Activated naive CD4-positive, alpha-beta T cell treated with Interleukin-2 at 50 U/mL for 16 hours (primary cell): ENCODE results near the gene PTGES3.

Source experiments
- DNase-seq: peaks from one replicate; pipeline ENCODE4 v3.0.0-alpha.2; 2020

Gene PTGES3

DNA sequence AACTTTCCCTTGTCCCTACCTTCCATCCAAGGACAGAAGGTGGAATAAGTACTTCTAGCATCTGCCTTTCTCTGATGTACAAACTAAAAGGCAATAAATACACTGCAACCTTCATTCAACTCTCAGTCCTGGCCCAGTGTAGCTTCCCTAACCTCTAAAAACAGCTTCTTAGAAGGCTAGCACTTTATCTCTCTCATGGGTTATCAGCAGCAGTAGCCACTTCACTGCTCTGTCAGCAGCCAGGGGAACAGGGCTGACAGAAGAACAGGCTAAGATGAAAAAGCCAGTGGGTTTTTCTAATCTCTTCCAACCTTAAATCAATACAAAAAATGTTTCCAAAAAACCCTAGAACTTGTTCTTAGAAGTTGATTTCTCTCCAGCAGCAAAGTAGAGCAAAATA lies 71.2 kb downstream of the PTGES3 start:
- no peak for DNase-seq

DNA sequence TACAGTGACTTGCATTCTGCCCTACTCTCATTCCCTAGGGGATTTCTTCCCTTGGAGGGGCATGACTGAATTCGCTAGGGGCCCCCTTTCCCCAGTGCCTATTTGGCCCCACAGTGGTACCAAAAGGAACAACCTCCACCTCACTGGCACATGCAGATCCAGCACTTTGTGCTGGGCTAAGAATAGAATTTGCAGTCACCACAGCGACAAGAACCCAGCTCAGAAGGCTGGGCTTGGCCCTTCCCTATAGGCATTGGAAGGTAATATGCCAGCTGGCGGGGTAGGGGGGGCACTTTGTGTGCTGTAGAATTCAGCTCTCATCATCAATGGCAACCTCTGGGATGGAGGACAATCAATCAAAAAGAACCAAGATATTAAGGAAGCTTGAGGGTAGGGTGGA lies 71.8 kb downstream of the PTGES3 start:
- no peak for DNase-seq

GRCh38 chr12:56614627-56615026 lies 73.5 kb downstream of the PTGES3 start:
- DNase-seq: no peak
